GM13977 (cell line): ENCODE data around the gene GPR158.

Source experiments
- DNase-seq: peaks from one replicate; pipeline ENCODE4 v3.0.0; 2012; ENCODE audit warnings: low spot score
- CTCF ChIP-seq: IDR thresholded peaks from 2 replicates; pipeline ENCODE4 v1.5.1; 2012; ENCODE audit warnings: mild to moderate bottlenecking, control low read depth; ENCODE audit not compliant: insufficient read depth; ENCODE audit errors: extremely low read depth, missing control alignments
- in situ Hi-C: fragments of 300-500 bp; cut with MboI; formaldehyde crosslinking; loops from one replicate; pipeline ENCODE4 v1.12.0; 2022; ENCODE audit warnings: low sequenced_read_pairs, low pct_unique_long_range_greater_than_20kb, mixed read lengths, inconsistent platforms; ENCODE audit not compliant: unreplicated experiment

GPR158 gene

GRCh38 chr10:25508112-25508815, 333.5 kb downstream of the GPR158 start:
- no peak for DNase-seq
- no peak for TF ChIP-seq CTCF
- in situ Hi-C loops = no loop called here

- in situ Hi-C loops = no loop called here
- no peak for TF ChIP-seq CTCF
- DNase-seq = no peak
Observed at GRCh38 chr10:25509151-25509550, 334.4 kb downstream of the GPR158 start.

GRCh38 chr10:25522294-25522693, 347.5 kb downstream of the GPR158 start:
- TF ChIP-seq CTCF = no peak
- in situ Hi-C loops = no loop called here
- DNase-seq = no peak

GRCh38 chr10:25522946-25523608, 348.3 kb downstream of the GPR158 start:
- DNase-seq = no peak
- in situ Hi-C loops = no loop called here
- TF ChIP-seq CTCF = no peak

GRCh38 chr10:25530306-25530705, 355.5 kb downstream of the GPR158 start:
- no peak for TF ChIP-seq CTCF
- no peak for DNase-seq
- in situ Hi-C loops = no loop called here

- in situ Hi-C loops = no loop called here
- no peak for DNase-seq
Observed at GRCh38 chr10:25531457-25532061, 356.8 kb downstream of the GPR158 start.

More at GRCh38 chr10:25531457-25532061, 356.8 kb downstream of the GPR158 start:
- TF ChIP-seq CTCF = no peak
